H1 (cell line): ENCODE results near the gene THAP10. TPM values are rescaled to one million over a fixed set of nuclear protein-coding genes. Genes with fewer than 3 reads are reported as not detected.
"Not testable (repeated sequence)": the region's sequence is repeated elsewhere in the genome, so short reads cannot be mapped to it uniquely, and the experiment has no call there.

Source experiments
- CTCF ChIA-PET: fragments of 300-600 bp; sonication (Branson Sonifier 250); formaldehyde crosslinking; loops from one replicate; lab custom pipeline; 2021; ENCODE audit not compliant: partially characterized antibody; lab: Charles Lee
- POLR2A ChIA-PET: fragments of 300-600 bp; sonication (Branson Sonifier 250); formaldehyde crosslinking; loops from one replicate; lab custom pipeline; 2021; ENCODE audit warnings: inconsistent platforms; ENCODE audit not compliant: partially characterized antibody; lab: Charles Lee
- DNase-seq, 2 experiments: peaks; one replicate each; pipeline versions ENCODE4 v3.0.0 to v3.0.0-alpha.2; 2010 to 2022; ENCODE audit warnings: low spot score in 2 of 2, low read depth in 1 of 2, mixed read lengths in 1 of 2
- FAIRE-seq: peaks from 2 replicates; lab custom pipeline; 2011; peaks lifted over from hg19 to GRCh38; lab: Jason Lieb, UNC
- H2AFZ ChIP-seq: 2 replicates; pipeline ENCODE4 v1.8.1; 2012; ENCODE audit warnings: low read length, inconsistent platforms
- H2AK5ac ChIP-seq: 2 replicates; pipeline ENCODE4 v1.6.1; 2013; ENCODE audit warnings: low read depth, low read length
- H2BK120ac ChIP-seq: replicated peaks from 2 replicates; pipeline ENCODE3; 2013; ENCODE audit warnings: low read depth, low read length, inconsistent platforms
- H2BK12ac ChIP-seq: 2 replicates; pipeline ENCODE4 v1.6.1; 2013; ENCODE audit warnings: low read depth, low read length
- H2BK15ac ChIP-seq: 2 replicates; pipeline ENCODE4 v1.6.1; 2013; ENCODE audit warnings: low read length
- H2BK20ac ChIP-seq: 2 replicates; pipeline ENCODE4 v1.6.1; 2013; ENCODE audit warnings: low read length
- H2BK5ac ChIP-seq: 2 replicates; pipeline ENCODE4 v1.6.1; 2013; ENCODE audit warnings: low read depth, low read length
- H3K14ac ChIP-seq: 2 replicates; pipeline ENCODE4 v1.6.1; 2013; ENCODE audit warnings: inconsistent platforms; ENCODE audit not compliant: insufficient read length
- H3K18ac ChIP-seq: 2 replicates; pipeline ENCODE4 v1.6.1; 2013; ENCODE audit warnings: low read length; ENCODE audit errors: extremely low read depth
- H3K23ac ChIP-seq: 2 replicates; pipeline ENCODE4 v1.6.1; 2013; ENCODE audit warnings: inconsistent platforms; ENCODE audit not compliant: insufficient read length
- H3K23me2 ChIP-seq: 2 replicates; pipeline ENCODE4 v1.6.1; 2013; ENCODE audit warnings: low read depth, low read length
- H3K27ac ChIP-seq: 2 replicates; pipeline ENCODE4 v1.6.1; 2011; ENCODE audit warnings: low read depth, low read length, inconsistent platforms
- H3K27me3 ChIP-seq, 4 experiments: replicated peaks in 1 of 4; 1 replicate in 1 of 4; 2 replicates in 3 of 4; pipeline versions ENCODE4 v1.6.1 to v1.8.1; 2011 to 2013; ENCODE audit warnings: low read length in 3 of 4, mild to moderate bottlenecking in 3 of 4, inconsistent platforms in 2 of 4, mixed read lengths in 2 of 4, moderate library complexity in 1 of 4; ENCODE audit not compliant: control insufficient read depth in 3 of 4, insufficient read depth in 3 of 4; ENCODE audit errors: extremely low read depth in 1 of 4
- H3K36me3 ChIP-seq, 4 experiments: 2 replicates each; pipeline versions ENCODE4 v1.6.1 to v1.8.1; 2011 to 2013; ENCODE audit warnings: mild to moderate bottlenecking in 4 of 4, low read length in 3 of 4, moderate library complexity in 2 of 4, control low read depth in 1 of 4, inconsistent platforms in 1 of 4; ENCODE audit not compliant: insufficient read depth in 4 of 4, control insufficient read depth in 2 of 4
- H3K4ac ChIP-seq: replicated peaks from 2 replicates; pipeline ENCODE3; 2013; ENCODE audit warnings: low read length, low read depth, mixed read lengths, inconsistent platforms; ENCODE audit not compliant: insufficient read length
- H3K4me1 ChIP-seq, 4 experiments: replicated peaks in 1 of 4; 1 replicate in 1 of 4; 2 replicates in 3 of 4; pipeline versions ENCODE4 v1.6.1 to v1.8.1; 2011 to 2013; ENCODE audit warnings: low read length in 3 of 4, inconsistent platforms in 2 of 4, mixed read lengths in 1 of 4; ENCODE audit not compliant: insufficient read depth in 4 of 4, control insufficient read depth in 3 of 4
- H3K4me2 ChIP-seq, 2 experiments: 2 replicates each; pipeline versions ENCODE4 v1.6.1 to v1.8.1; 2011 to 2013; ENCODE audit warnings: low read depth in 2 of 2, low read length in 2 of 2, control low read depth in 1 of 2, inconsistent platforms in 1 of 2, mild to moderate bottlenecking in 1 of 2; ENCODE audit not compliant: insufficient read depth in 1 of 2
- H3K4me3 ChIP-seq, 4 experiments: fragments of 200-600, 300-600 bp in 1 of 4; sonication (generic), shearing (Covaris generic), sonication (Bioruptor Twin) in 1 of 4; 2 replicates each; pipeline versions ENCODE4 v1.5.1 to v1.8.1; 2011 to 2016; ENCODE audit warnings: low read length in 4 of 4, low read depth in 3 of 4, control low read depth in 2 of 4, inconsistent platforms in 2 of 4, mild to moderate bottlenecking in 2 of 4, mixed read lengths in 1 of 4, moderate library complexity in 1 of 4; ENCODE audit not compliant: insufficient read depth in 2 of 4; ENCODE audit errors: extremely low read depth in 1 of 4
- H3K56ac ChIP-seq: replicated peaks from 2 replicates; pipeline ENCODE3; 2013; ENCODE audit warnings: low read depth, mild to moderate bottlenecking, mixed read lengths, low read length, inconsistent platforms; ENCODE audit not compliant: insufficient read length
- H3K79me1 ChIP-seq: 2 replicates; pipeline ENCODE4 v1.6.1; 2013; ENCODE audit warnings: low read depth, low read length, control low read depth
- H3K79me2 ChIP-seq, 2 experiments: 2 replicates each; pipeline versions ENCODE4 v1.6.1 to v1.8.1; 2012 to 2013; ENCODE audit warnings: low read length in 2 of 2, mild to moderate bottlenecking in 2 of 2, inconsistent platforms in 1 of 2; ENCODE audit not compliant: insufficient read depth in 2 of 2, control insufficient read depth in 1 of 2
- H3K9ac ChIP-seq, 4 experiments: replicated peaks in 1 of 4; 1 replicate in 1 of 4; 2 replicates in 3 of 4; pipeline versions ENCODE4 v1.6.1 to v1.8.1; 2011 to 2013; ENCODE audit warnings: low read depth in 3 of 4, low read length in 3 of 4, control low read depth in 2 of 4, mild to moderate bottlenecking in 2 of 4, moderate library complexity in 2 of 4, inconsistent platforms in 1 of 4; ENCODE audit errors: extremely low read depth in 1 of 4
- H3K9me3 ChIP-seq, 2 experiments: 2 replicates each; pipeline versions ENCODE4 v1.6.1 to v1.8.1; 2012 to 2013; ENCODE audit warnings: mild to moderate bottlenecking in 2 of 2, moderate library complexity in 2 of 2, control low read depth in 1 of 2, inconsistent platforms in 1 of 2, low read depth in 1 of 2, low read length in 1 of 2, mixed read lengths in 1 of 2; ENCODE audit not compliant: insufficient read depth in 2 of 2
- H4K20me1 ChIP-seq, 2 experiments: replicated peaks in 1 of 2; 2 replicates each; pipeline versions ENCODE3 to v1.8.1; 2011 to 2013; ENCODE audit warnings: inconsistent platforms in 2 of 2, low read length in 2 of 2, mild to moderate bottlenecking in 1 of 2; ENCODE audit not compliant: insufficient read depth in 2 of 2, control insufficient read depth in 1 of 2
- H4K5ac ChIP-seq: 2 replicates; pipeline ENCODE4 v1.6.1; 2013; ENCODE audit warnings: low read length, low read depth, mixed read lengths, inconsistent platforms; ENCODE audit not compliant: insufficient read length
- H4K8ac ChIP-seq: 2 replicates; pipeline ENCODE4 v1.8.0; 2013; ENCODE audit warnings: mild to moderate bottlenecking, moderate library complexity, low read length, inconsistent platforms; ENCODE audit not compliant: insufficient read depth; ENCODE audit errors: extremely low read depth
- H4K91ac ChIP-seq: replicated peaks from 2 replicates; pipeline ENCODE3; 2013; ENCODE audit warnings: low read length, mixed read lengths, inconsistent platforms; ENCODE audit not compliant: insufficient read length
- WGBS, 2 experiments: shearing (Covaris generic) in 1 of 2; methylation state at CpG; one replicate each; pipeline versions ENCODE4 v1.1.6 to v1.1.7; 2013 to 2015; ENCODE audit warnings: low lambda C conversion rate in 2 of 2, mixed read lengths in 2 of 2, inconsistent platforms in 1 of 2, low coverage in 1 of 2, missing lambda C conversion rate in 1 of 2; ENCODE audit not compliant: insufficient replicate concordance in 2 of 2, insufficient coverage in 1 of 2, insufficient read length in 1 of 2; ENCODE audit errors: extremely low coverage in 1 of 2, missing lambda C conversion rate in 1 of 2; 5-methylcytosine and 5-hydroxymethylcytosine counted together
- polyA plus RNA-seq, 7 experiments: library from polyadenylated mRNA; depleted of rRNA in 3 of 7; stranded (reverse) in 5 of 7; unstranded in 2 of 7; fragments of >200 nt in 5 of 7; fragments of 200-250 nt in 2 of 7; gene quantifications; 1 replicate in 5 of 7; 2 replicates in 1 of 7; 4 replicates in 1 of 7; pipeline versions ENCODE4 v1.2.1 to v1.2.3, GENCODE V29; 2011 to 2013; ENCODE audit warnings: missing spikeins in 2 of 7, mixed read lengths in 2 of 7
- total RNA-seq: library from RNA; stranded (reverse); fragmentation: NEBNext Ultra II Directional; extraction: Animal tissue kit (Norgen Biotek cat#: 25700); gene quantifications from 2 replicates; pipeline ENCODE4 v1.2.1, GENCODE V29; 2021

THAP10 gene
- total and polyA plus RNA-seq, 2 of the 8 experiments (the other 6 are each of a cell fraction or from before 2014, with no cell fraction given): 2.8 to 4.5 TPM

DNA sequence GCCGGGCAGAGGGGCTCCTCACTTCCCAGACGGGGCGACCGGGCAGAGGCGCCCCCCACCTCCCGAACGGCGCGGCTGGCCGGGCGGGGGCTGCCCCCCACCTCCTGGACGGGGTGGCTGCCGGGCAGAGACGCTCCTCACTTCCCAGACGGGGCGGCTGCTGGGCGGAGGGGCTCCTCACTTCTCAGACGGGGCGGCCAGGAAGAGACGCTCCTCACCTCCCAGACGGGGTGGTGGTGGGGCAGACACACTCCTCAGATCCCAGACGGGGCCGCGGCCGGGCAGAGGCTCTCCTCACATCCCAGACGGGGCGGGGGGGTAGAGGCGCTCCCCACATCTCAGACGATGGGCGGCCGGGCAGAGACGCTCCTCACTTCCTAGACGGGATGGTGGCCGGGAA, 20.7 kb downstream of the THAP10 start:
- H4K91ac ChIP-seq, H2BK20ac ChIP-seq, DNase-seq, H3K4me2 ChIP-seq, H2AK5ac ChIP-seq, H4K8ac ChIP-seq, H3K79me2 ChIP-seq, H3K4me1 ChIP-seq, H3K14ac ChIP-seq, H3K36me3 ChIP-seq, H3K56ac ChIP-seq, H3K4ac ChIP-seq, FAIRE-seq, H3K23ac ChIP-seq, H3K23me2 ChIP-seq, H2BK12ac ChIP-seq, H3K9ac ChIP-seq, H4K5ac ChIP-seq, CTCF ChIA-PET, H3K27me3 ChIP-seq, H3K18ac ChIP-seq, H2BK5ac ChIP-seq, H3K27ac ChIP-seq, H3K4me3 ChIP-seq, H2BK120ac ChIP-seq, H3K79me1 ChIP-seq, H2BK15ac ChIP-seq, H2AFZ ChIP-seq, H4K20me1 ChIP-seq: not testable (repeated sequence)
- peaks cover 0 to 11% of the 10 kb centered on the region in 2 experiments; a peak in 1 of 4 replicates for H3K9me3 ChIP-seq
- whole genome bisulfite sequencing, 2 experiments: 100% methylated on average over 3 of the region's 34 CpGs; no CpG with 5 or more reads in 1 of the 2 experiments
- POLR2A ChIA-PET: interaction anchor here (0.6 kb wide), 1 partner anchor 102 kb away, joined by 3 read pairs; no protein-coding TSS in a partner anchor
